ENCODE data around the gene RNF41. TPM values are rescaled to one million over a fixed set of nuclear protein-coding genes. Genes with fewer than 3 reads are reported as not detected.
A peak's percentile ranks its signal among the peaks of the same experiment; 100 is the strongest.

RNF41 gene
- total RNA-seq, 1 donor, result 75.0 TPM

- TF ChIP-seq CTCF (IDR thresholded peaks at IDR 0.05; ENCODE audit: insufficient read depth, low read length), result no peak
- DNase-seq (ENCODE audit: low read depth), result no peak
- no peak overlapping the region for H3K4me3 ChIP-seq (ENCODE audit: low read depth, low read length)
These were observed 31.0 kb downstream of the RNF41 start for GRCh38 chr12:56190695-56191155.

- no peak for TF ChIP-seq CTCF (IDR thresholded peaks at IDR 0.05; ENCODE audit: insufficient read depth, low read length)
- H3K4me3 ChIP-seq (ENCODE audit: low read depth, low read length), result peak overlapping the region; percentile 81
- DNase-seq (ENCODE audit: low read depth), result peak; percentile 89
These were observed 31.6 kb downstream of the RNF41 start for GRCh38 chr12:56189918-56190694.

- TF ChIP-seq CTCF (IDR thresholded peaks at IDR 0.05; ENCODE audit: insufficient read depth, low read length), result peak; percentile 64
- DNase-seq (ENCODE audit: low read depth), result peak; percentile 86
- H3K4me3 ChIP-seq (ENCODE audit: low read depth, low read length), result peak within 1 kb of the TSS; percentile 81
These were observed 32.4 kb downstream of the RNF41 start, which contains the start of gene SMARCC2 for GRCh38 chr12:56189099-56189917. Gene SMARCC2 (minus strand): TSS chr12:56189483. CDS start chr12:56189461, 22 bp downstream.

GRCh38 chr12:56188778-56189098 lies 33.0 kb downstream of the RNF41 start:
- DNase-seq (ENCODE audit: low read depth), result no peak
- H3K4me3 ChIP-seq (ENCODE audit: low read depth, low read length), result peak overlapping the region; percentile 79
- TF ChIP-seq CTCF (IDR thresholded peaks at IDR 0.05; ENCODE audit: insufficient read depth, low read length), result no peak

- TF ChIP-seq CTCF (IDR thresholded peaks at IDR 0.05; ENCODE audit: insufficient read depth, low read length), result no peak
- peak overlapping the region; percentile 79 for H3K4me3 ChIP-seq (ENCODE audit: low read depth, low read length)
- DNase-seq (ENCODE audit: low read depth), result no peak
These were observed 33.5 kb downstream of the RNF41 start for GRCh38 chr12:56188131-56188777.

- no peak for DNase-seq (ENCODE audit: low read depth)
- H3K4me3 ChIP-seq (ENCODE audit: low read depth, low read length), result no peak overlapping the region
- no peak for TF ChIP-seq CTCF (IDR thresholded peaks at IDR 0.05; ENCODE audit: insufficient read depth, low read length)
These were observed 34.8 kb downstream of the RNF41 start for GRCh38 chr12:56186957-56187356.

All from fibroblast of the aortic adventitia (primary cell).